Measurements from ENCODE around the gene FHIP2A. TPM values are rescaled to one million over a fixed set of nuclear protein-coding genes. Genes with fewer than 3 reads are reported as not detected.

The FHIP2A gene
- polyA plus RNA-seq, 1 donor (not counting 4 experiments of a cell fraction or from before 2014, with no cell fraction given), result 14.9 TPM

DNA sequence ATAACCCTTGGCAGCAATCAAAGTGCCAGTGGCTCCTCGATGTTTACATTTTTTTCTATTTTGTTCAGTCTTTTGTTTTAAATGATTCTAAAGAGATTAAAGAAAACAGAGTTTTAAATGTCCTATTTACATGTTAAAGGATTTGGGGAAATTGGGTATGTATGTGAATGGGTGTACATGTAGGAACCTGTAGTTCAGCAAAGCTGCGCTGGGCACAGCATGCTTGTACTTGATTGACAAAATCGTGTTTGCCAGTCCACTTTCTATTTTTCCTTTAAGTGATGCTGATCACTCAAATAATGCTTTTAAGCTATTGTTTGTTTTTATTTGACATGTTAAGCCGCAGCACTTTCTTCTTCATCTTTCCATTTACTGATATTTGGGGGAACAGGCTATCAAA, 40.9 kb downstream of the FHIP2A start:
- Histone ChIP-seq H3K27me3 (ENCODE audit: control insufficient read depth, extremely low read depth, insufficient read depth, low read length) (no peaks in the 10 kb centered on the region), H3K4me1 (ENCODE audit: control insufficient read depth, extremely low read depth, insufficient read depth, low read length) (peaks cover 9% of the 10 kb centered on the region), H3K36me3 (ENCODE audit: control insufficient read depth in 2 of 2, extremely low read depth in 1 of 2, insufficient read depth in 2 of 2, low read length in 2 of 2) (peaks cover 11 to 15% of the 10 kb centered on the region in 2 experiments), H3K27ac (ENCODE audit: control insufficient read depth, insufficient read depth, low read length) (no peak overlapping the region), H3K79me2 (ENCODE audit: control insufficient read depth, insufficient read depth, low read length) (no peaks in the 10 kb centered on the region), H2AFZ (ENCODE audit: control insufficient read depth, low read length) (no peak overlapping the region), H4K20me1 (ENCODE audit: control insufficient read depth, extremely low read depth, insufficient read depth, low read length) (no peaks in the 10 kb centered on the region), H3K4me3 (ENCODE audit: control insufficient read depth in 2 of 3, extremely low read depth in 1 of 3, insufficient read depth in 2 of 3, low read depth in 1 of 3, low read length in 3 of 3) (no peak overlapping the region), H3K4me2 (ENCODE audit: control insufficient read depth, extremely low read depth, insufficient read depth, low read depth, low read length) (peak overlapping the region; percentile 7), H3K9me3 (ENCODE audit: control insufficient read depth, low read depth, low read length) (no peaks in the 10 kb centered on the region), H3K9ac (ENCODE audit: control insufficient read depth, extremely low read depth, insufficient read depth, low read length) (no peak overlapping the region), H3K9me1 (ENCODE audit: control insufficient read depth, extremely low read depth, insufficient read depth, low read length) (no peaks in the 10 kb centered on the region)
- dilution Hi-C loops (cut with MboI; ENCODE audit: extremely low pct_ligation_motif_present, low sequenced_read_pairs), result no loop called here
- DNase-seq (ENCODE audit: low read depth, low spot score) (no peak), FAIRE-seq (peak; percentile 36)
- TF ChIP-seq, protein P1, sequence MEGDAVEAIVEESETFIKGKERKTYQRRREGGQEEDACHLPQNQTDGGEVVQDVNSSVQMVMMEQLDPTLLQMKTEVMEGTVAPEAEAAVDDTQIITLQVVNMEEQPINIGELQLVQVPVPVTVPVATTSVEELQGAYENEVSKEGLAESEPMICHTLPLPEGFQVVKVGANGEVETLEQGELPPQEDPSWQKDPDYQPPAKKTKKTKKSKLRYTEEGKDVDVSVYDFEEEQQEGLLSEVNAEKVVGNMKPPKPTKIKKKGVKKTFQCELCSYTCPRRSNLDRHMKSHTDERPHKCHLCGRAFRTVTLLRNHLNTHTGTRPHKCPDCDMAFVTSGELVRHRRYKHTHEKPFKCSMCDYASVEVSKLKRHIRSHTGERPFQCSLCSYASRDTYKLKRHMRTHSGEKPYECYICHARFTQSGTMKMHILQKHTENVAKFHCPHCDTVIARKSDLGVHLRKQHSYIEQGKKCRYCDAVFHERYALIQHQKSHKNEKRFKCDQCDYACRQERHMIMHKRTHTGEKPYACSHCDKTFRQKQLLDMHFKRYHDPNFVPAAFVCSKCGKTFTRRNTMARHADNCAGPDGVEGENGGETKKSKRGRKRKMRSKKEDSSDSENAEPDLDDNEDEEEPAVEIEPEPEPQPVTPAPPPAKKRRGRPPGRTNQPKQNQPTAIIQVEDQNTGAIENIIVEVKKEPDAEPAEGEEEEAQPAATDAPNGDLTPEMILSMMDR (optimal IDR thresholded peaks at IDR 0.05 in 1 of 3, IDR thresholded peaks at IDR 0.05 in 1 of 3, conservative IDR thresholded peaks at IDR 0.05 in 1 of 3; ENCODE audit: extremely low read depth in 1 of 3, insufficient read depth in 2 of 3, low read length in 3 of 3), result no peak
- TF ChIP-seq EZH2 (IDR thresholded peaks at IDR 0.05; ENCODE audit: low read length), result no peak

DNA sequence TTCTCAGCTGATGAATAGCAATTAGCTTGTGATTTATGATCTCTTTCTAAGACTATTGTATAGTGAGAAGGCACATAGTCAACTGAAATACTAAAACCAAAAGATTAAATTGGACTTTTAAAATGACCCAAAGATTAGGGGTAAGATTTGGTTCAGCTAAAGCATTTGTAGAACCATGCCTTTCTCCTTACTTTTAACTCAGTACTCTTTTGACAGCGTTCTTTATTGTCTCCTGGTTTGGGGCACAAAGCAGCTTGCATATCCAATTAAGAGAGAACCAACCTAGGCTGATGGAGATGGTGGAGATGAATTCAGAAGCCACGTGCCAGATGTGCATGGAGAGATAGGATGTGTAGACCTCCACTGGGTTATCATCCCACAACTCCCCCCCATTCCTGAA, 45.8 kb downstream of the FHIP2A start:
- dilution Hi-C loops (cut with MboI; ENCODE audit: extremely low pct_ligation_motif_present, low sequenced_read_pairs), result no loop called here
- no peaks in the 10 kb centered on the region for H3K9me1 ChIP-seq (ENCODE audit: control insufficient read depth, extremely low read depth, insufficient read depth, low read length)

More for the DNA sequence above, 45.8 kb downstream of the FHIP2A start:
- Histone ChIP-seq H3K27me3 (ENCODE audit: control insufficient read depth, extremely low read depth, insufficient read depth, low read length) (no peaks in the 10 kb centered on the region), H3K9ac (ENCODE audit: control insufficient read depth, extremely low read depth, insufficient read depth, low read length) (no peak overlapping the region), H3K4me3 (ENCODE audit: control insufficient read depth in 2 of 3, extremely low read depth in 1 of 3, insufficient read depth in 2 of 3, low read depth in 1 of 3, low read length in 3 of 3) (no peak overlapping the region), H3K9me3 (ENCODE audit: control insufficient read depth, low read depth, low read length) (no peaks in the 10 kb centered on the region), H3K4me1 (ENCODE audit: control insufficient read depth, extremely low read depth, insufficient read depth, low read length) (peaks cover 21% of the 10 kb centered on the region), H3K27ac (ENCODE audit: control insufficient read depth, insufficient read depth, low read length) (no peak overlapping the region), H3K4me2 (ENCODE audit: control insufficient read depth, extremely low read depth, insufficient read depth, low read depth, low read length) (no peak overlapping the region), H2AFZ (ENCODE audit: control insufficient read depth, low read length) (no peak overlapping the region), H3K36me3 (ENCODE audit: control insufficient read depth in 2 of 2, extremely low read depth in 1 of 2, insufficient read depth in 2 of 2, low read length in 2 of 2) (peaks cover 0 to 2% of the 10 kb centered on the region in 2 experiments), H4K20me1 (ENCODE audit: control insufficient read depth, extremely low read depth, insufficient read depth, low read length) (no peaks in the 10 kb centered on the region), H3K79me2 (ENCODE audit: control insufficient read depth, insufficient read depth, low read length) (no peaks in the 10 kb centered on the region)
- TF ChIP-seq EZH2 (IDR thresholded peaks at IDR 0.05; ENCODE audit: low read length), result no peak
- TF ChIP-seq, protein P1 (optimal IDR thresholded peaks at IDR 0.05 in 1 of 3, IDR thresholded peaks at IDR 0.05 in 1 of 3, conservative IDR thresholded peaks at IDR 0.05 in 1 of 3; ENCODE audit: extremely low read depth in 1 of 3, insufficient read depth in 2 of 3, low read length in 3 of 3), result no peak
- FAIRE-seq, result no peak
- DNase-seq (ENCODE audit: low read depth, low spot score), result no peak
